ENCODE measurements around the gene ASS1.
"Not testable (repeated sequence)": the region's sequence is repeated elsewhere in the genome, so short reads cannot be mapped to it uniquely, and the experiment has no call there.

Gene ASS1

GRCh38 chr9:130444565-130445221 is at the start of gene ASS1:
Gene ASS1, plus strand, starts transcription at chr9:130444961. Its CDS starts 7,268 bp downstream, at chr9:130452229.
- FAIRE-seq, result no peak

- FAIRE-seq, result no peak
Observed at GRCh38 chr9:130395810-130396435, 48.8 kb upstream of the ASS1 start.

- no peak for FAIRE-seq
Observed at GRCh38 chr9:130396581-130396980, 48.2 kb upstream of the ASS1 start.

GRCh38 chr9:130398487-130399240 is 46.1 kb upstream of the ASS1 start:
- no peak for FAIRE-seq

- FAIRE-seq, result no peak
Observed at GRCh38 chr9:130399768-130400167, 45.0 kb upstream of the ASS1 start.

GRCh38 chr9:130400870-130401269 is 43.9 kb upstream of the ASS1 start:
- FAIRE-seq, result no peak

GRCh38 chr9:130401742-130402141 is 43.0 kb upstream of the ASS1 start:
- not testable (repeated sequence) for FAIRE-seq

GRCh38 chr9:130402243-130402642 is 42.5 kb upstream of the ASS1 start:
- FAIRE-seq, result no peak

GRCh38 chr9:130402645-130403440 is 41.9 kb upstream of the ASS1 start:
- FAIRE-seq, result no peak

DNA sequence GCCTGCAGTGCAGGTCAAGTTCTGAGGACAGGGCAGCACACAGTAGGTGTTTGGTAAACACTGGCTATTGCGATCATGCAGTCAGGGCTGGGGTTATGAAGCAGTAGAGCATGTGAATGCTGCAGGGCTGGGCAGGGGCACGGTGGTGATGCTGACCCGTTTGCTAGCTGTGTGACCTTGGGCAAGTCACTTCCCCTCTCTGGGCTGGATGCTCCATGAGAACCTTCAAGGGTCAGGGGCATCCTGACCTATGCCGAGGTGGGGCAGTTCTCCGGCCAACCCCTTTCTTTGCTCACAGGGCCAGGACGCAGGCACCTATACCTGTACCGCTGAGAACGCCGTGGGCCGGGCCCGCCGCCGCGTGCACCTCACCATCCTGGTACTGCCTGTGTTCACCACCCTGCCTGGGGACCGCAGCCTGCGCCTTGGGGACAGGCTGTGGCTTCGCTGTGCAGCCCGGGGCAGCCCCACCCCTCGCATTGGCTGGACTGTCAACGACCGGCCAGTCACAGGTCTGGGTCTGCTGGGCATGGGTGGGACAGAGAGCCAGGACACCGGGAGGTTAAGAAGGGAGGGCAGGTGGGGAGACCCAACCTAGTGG is 39.0 kb upstream of the ASS1 start:
- FAIRE-seq, result no peak

GRCh38 chr9:130406278-130406895 is 38.4 kb upstream of the ASS1 start:
- FAIRE-seq, result no peak

- FAIRE-seq, result no peak
Observed at GRCh38 chr9:130407916-130408663, 36.7 kb upstream of the ASS1 start.

- no peak for FAIRE-seq
Observed at GRCh38 chr9:130408669-130409068, 36.1 kb upstream of the ASS1 start.

GRCh38 chr9:130409246-130409645 is 35.5 kb upstream of the ASS1 start:
- FAIRE-seq, result no peak

DNA sequence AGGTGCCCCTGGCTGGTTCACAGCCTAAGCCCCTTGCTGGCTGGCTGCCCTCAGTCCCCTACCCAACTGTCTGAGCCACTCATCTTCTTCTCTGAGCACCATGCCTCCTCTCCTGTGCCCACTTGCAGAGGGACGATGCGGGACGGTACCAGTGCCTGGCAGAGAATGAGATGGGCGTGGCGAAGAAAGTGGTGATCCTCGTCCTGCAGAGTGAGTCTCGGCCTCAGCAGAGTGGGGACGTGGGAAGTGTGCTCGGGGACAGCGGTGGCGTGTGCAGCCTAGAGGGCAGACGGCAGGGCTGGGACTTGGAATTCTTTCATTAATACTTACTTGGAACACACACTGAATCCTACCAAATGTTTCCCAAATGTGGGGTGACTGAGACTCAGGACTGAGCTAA is 34.3 kb upstream of the ASS1 start:
- FAIRE-seq, result no peak

DNA sequence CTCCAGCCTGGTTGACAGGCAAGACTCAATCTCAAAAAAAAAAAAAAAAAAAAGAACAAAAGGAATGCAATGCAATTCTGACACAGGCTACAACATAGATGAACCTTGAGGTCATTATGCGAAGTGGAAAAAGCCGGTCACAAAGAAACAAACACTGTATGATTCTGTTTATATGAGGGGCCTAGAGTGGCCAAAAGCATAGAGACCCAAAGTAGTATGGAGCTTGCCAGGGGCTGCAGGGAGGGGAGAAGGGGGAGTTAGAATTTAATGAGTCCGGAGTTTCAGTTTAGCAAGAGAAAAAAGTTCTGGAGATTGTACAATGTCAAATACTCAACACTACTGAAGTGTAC is 33.2 kb upstream of the ASS1 start:
- no peak for FAIRE-seq

DNA sequence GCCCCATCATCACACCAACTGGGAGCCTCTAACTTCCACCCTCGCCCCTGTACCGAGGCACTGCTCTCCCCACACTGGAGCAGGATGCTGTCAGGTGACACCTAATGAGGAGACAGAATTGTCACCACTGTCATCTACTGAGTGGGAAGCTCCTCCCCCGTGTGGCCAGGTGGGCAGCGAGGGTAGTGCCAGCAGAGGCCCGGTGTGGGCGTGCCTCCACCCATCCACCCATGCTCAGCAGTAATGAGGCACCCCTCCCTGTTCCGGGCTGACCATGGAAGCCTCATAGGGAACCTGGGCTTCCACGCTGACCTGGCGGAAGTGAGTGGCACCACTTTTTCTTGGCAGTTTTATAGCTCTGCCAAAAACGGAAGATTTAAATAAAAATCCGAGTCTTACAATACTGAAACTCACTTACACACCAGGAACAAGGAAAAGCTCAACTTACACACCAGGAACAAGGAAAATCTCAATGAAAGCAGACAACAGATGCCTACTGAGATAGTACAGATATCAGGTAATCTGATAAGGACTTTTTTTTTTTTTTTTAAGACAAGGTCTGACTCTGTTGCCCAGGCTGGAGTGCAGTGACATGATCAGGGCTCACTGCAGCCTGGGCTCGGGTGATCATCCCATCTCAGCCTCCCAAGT is 30.6 kb upstream of the ASS1 start:
- FAIRE-seq, result no peak

DNA sequence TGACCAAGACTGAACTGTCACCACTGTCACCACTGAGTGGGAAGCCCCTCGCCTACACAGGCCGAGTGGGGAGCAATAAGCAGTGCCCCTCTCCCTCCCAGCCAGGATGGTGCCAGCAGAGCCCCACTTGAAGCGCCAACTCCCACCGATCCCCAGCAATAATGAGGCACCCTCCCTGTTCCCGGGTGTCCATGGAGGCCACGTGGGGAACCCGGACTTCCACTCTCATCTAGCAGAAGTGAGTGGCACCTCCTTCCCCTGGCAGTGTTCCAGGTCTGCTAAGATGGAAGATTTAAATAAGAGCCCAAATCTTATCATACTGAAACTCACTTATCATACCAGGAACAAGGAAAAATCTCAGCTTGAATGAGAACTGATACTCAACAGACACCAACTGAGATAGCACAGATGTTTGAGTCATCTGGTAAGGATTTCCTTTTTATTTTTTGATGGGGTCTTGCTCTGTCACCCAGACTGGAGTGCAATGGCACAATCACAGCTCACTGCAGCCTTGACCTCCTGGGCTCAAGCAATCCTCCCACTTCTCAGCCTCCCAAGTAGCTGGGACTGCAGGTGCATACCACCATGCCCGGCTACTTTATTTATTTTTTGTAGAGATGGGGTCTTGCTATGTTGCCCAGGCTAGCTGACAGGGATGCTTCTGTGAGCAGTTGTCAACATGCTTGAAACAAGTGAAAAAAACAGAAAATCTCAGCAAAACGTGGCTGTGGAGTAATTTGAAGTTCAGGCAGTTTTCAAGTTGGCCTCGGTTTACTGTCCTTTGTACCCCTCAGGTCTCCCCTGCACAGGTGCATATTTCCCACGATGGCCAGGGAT is 29.6 kb upstream of the ASS1 start:
- FAIRE-seq, result no peak

DNA sequence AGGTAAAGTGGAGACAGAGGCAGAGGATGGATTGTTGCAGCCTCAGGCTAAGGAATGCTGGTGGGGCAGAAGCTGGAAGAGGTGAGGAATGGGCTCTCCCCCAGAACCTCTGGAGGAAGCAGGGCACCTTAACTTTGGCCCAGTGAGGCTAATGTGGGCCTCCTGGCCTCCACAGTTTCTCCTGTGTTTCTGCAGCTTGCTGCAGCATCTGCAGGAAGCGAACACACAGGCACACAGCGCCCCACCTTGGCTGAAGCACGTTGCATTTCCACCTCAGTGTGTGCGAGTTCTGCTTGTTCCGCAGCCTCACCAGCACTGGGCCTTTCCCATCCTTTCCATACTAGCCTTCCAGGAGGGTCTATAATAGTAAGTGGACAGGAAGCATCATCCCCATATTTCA is 27.2 kb upstream of the ASS1 start:
- FAIRE-seq, result no peak

GRCh38 chr9:130418776-130419175 is 26.0 kb upstream of the ASS1 start:
- FAIRE-seq, result no peak
